ENCODE data around the gene TRDN.

- TF ChIP-seq CTCF (IDR thresholded peaks at IDR 0.05): no peak
- TF ChIP-seq POLR2A (IDR thresholded peaks at IDR 0.05): no peak
Measured at GRCh38 chr6:123604067-123604466, 32.7 kb downstream of the TRDN start.
